GM12873 (cell line): Measurements from ENCODE around the gene GRN.
A peak's percentile ranks its signal among the peaks of the same experiment; 100 is the strongest.

Experiments used
- CTCF ChIP-seq: IDR thresholded peaks from 2 replicates; pipeline ENCODE4 v1.5.1; 2012; ENCODE audit warnings: low read depth, mild to moderate bottlenecking, moderate library complexity, low read length, control low read depth; ENCODE audit not compliant: insufficient read depth; ENCODE audit errors: missing control alignments

The GRN gene

DNA sequence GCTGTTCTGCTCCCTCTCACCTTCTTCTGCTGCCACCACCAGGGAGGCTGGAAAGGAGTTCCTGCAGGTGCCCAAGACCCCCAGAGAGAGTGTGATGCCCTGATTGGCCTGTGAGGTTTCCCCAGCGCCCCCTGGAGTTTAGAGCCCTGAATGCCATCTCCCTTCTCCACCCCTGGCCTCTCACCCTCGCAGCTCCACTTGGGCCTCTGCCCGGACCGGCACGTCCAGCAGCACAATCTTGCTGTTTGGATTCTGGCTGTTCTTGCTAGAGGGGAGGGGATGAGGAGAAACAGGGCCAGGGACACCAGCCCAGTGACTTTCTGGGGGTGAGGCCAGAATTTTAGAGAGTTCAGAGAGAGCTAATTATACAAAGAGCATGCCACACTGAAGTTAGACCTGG is 31.0 kb downstream of the GRN start:
- peak; percentile 75 for TF ChIP-seq CTCF

DNA sequence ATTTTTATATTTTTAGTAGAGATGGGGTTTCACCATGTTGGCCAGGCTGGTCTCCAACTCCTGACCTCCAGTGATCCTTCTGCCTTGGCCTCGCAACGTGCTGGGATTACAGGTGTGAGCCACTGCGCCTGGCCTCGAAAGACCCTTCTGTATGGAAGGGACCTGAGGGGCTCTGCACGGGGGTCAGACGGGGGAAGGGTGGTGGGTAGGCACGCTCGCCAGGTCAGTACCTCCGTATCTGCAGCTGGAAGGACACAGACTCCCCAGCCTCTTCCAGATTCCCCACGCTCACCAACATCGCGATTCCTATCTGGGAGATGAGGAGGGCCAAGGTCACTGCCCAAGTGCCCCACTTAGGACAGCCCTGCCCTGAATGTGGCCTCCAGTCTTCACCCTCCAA is 31.7 kb downstream of the GRN start:
- no peak for TF ChIP-seq CTCF

GRCh38 chr17:44378171-44378705 is 33.1 kb downstream of the GRN start:
- TF ChIP-seq CTCF = no peak

DNA sequence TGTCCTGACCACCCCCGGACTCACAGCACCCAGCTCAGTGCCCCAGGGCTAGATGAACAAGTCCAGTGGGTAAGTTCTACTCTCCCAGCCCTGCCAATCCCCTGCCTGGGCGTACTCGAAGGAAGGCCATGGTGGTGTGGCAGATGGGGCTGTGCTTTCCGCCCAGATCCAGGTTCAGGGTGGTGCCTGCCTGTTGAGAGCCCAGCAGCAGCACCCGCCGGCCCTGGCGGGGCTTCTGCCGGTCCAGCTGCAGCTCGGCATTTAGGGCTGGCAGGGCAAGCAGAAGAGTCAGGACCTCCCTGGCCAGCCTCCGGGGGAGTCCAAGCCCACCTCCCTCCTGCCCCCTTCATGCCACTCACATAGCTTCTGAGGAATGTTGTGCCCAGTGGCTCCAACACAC is 34.8 kb downstream of the GRN start:
- TF ChIP-seq CTCF = no peak

- TF ChIP-seq CTCF = no peak
Measured at GRCh38 chr17:44380767-44381166, 35.7 kb downstream of the GRN start.

DNA sequence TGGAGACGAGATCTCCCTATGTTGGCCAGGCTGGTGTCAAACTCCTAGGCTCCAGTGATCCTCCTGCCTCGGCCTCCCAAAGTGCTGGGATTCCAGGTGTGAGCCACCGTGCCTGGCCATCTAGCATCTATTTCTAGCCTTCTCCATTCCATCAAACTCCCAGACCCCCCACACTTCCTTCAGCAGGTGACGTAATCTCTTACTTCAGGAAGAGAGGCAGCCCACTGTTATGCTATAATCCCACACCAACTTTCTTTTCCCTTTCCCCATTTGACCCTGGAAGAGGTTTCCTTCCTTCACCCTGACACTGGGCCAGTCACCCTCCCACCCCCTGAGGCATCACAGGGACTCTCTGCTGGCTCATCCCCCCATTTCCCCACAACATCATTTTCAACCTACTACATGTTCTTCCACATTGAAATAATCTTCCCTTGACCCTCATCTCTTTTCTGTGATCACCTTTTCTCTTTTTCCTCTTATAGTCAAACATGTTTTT is 36.8 kb downstream of the GRN start:
- TF ChIP-seq CTCF = no peak

DNA sequence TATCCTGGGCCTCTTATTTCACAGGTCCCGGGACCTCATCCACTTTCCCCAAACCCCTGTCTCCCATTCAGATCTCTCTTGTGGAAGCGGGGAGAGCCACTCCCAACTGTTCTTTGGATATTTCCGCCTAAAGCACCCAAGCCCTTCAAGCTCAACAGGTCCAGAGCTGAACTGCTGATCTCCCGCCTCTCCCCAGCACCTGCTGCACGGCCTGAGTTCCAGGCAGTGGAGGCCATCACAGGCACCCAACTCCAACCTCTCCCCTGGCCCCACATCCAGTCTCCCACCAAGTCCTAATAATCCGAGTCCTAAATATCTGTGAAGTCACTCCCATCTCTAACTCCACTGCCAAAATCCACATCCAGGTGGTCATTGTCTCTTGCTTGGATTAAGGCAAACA is 37.8 kb downstream of the GRN start:
- TF ChIP-seq CTCF = no peak
